H1 (cell line): ENCODE results near the gene LGALS3. TPM values are rescaled to one million over a fixed set of nuclear protein-coding genes. Genes with fewer than 3 reads are reported as not detected.

Experiments used
- CTCF ChIA-PET: fragments of 300-600 bp; sonication (Branson Sonifier 250); formaldehyde crosslinking; loops from one replicate; lab custom pipeline; 2021; ENCODE audit not compliant: partially characterized antibody; lab: Charles Lee
- POLR2A ChIA-PET: fragments of 300-600 bp; sonication (Branson Sonifier 250); formaldehyde crosslinking; loops from one replicate; lab custom pipeline; 2021; ENCODE audit warnings: inconsistent platforms; ENCODE audit not compliant: partially characterized antibody; lab: Charles Lee
- DNase-seq, 2 experiments: peaks; one replicate each; pipeline versions ENCODE4 v3.0.0 to v3.0.0-alpha.2; 2010 to 2022; ENCODE audit warnings: low spot score in 2 of 2, low read depth in 1 of 2, mixed read lengths in 1 of 2
- FAIRE-seq: peaks from 2 replicates; lab custom pipeline; 2011; peaks lifted over from hg19 to GRCh38; lab: Jason Lieb, UNC
- H2AFZ ChIP-seq: 2 replicates; pipeline ENCODE4 v1.8.1; 2012; ENCODE audit warnings: low read length, inconsistent platforms
- H2AK5ac ChIP-seq: 2 replicates; pipeline ENCODE4 v1.6.1; 2013; ENCODE audit warnings: low read depth, low read length
- H2BK120ac ChIP-seq: replicated peaks from 2 replicates; pipeline ENCODE3; 2013; ENCODE audit warnings: low read depth, low read length, inconsistent platforms
- H2BK12ac ChIP-seq: 2 replicates; pipeline ENCODE4 v1.6.1; 2013; ENCODE audit warnings: low read depth, low read length
- H2BK15ac ChIP-seq: 2 replicates; pipeline ENCODE4 v1.6.1; 2013; ENCODE audit warnings: low read length
- H2BK20ac ChIP-seq: 2 replicates; pipeline ENCODE4 v1.6.1; 2013; ENCODE audit warnings: low read length
- H2BK5ac ChIP-seq: 2 replicates; pipeline ENCODE4 v1.6.1; 2013; ENCODE audit warnings: low read depth, low read length
- H3K14ac ChIP-seq: 2 replicates; pipeline ENCODE4 v1.6.1; 2013; ENCODE audit warnings: inconsistent platforms; ENCODE audit not compliant: insufficient read length
- H3K18ac ChIP-seq: 2 replicates; pipeline ENCODE4 v1.6.1; 2013; ENCODE audit warnings: low read length; ENCODE audit errors: extremely low read depth
- H3K23ac ChIP-seq: 2 replicates; pipeline ENCODE4 v1.6.1; 2013; ENCODE audit warnings: inconsistent platforms; ENCODE audit not compliant: insufficient read length
- H3K23me2 ChIP-seq: 2 replicates; pipeline ENCODE4 v1.6.1; 2013; ENCODE audit warnings: low read depth, low read length
- H3K27ac ChIP-seq: 2 replicates; pipeline ENCODE4 v1.6.1; 2011; ENCODE audit warnings: low read depth, low read length, inconsistent platforms
- H3K27me3 ChIP-seq, 4 experiments: replicated peaks in 1 of 4; 1 replicate in 1 of 4; 2 replicates in 3 of 4; pipeline versions ENCODE4 v1.6.1 to v1.8.1; 2011 to 2013; ENCODE audit warnings: low read length in 3 of 4, mild to moderate bottlenecking in 3 of 4, inconsistent platforms in 2 of 4, mixed read lengths in 2 of 4, moderate library complexity in 1 of 4; ENCODE audit not compliant: control insufficient read depth in 3 of 4, insufficient read depth in 3 of 4; ENCODE audit errors: extremely low read depth in 1 of 4
- H3K36me3 ChIP-seq, 4 experiments: 2 replicates each; pipeline versions ENCODE4 v1.6.1 to v1.8.1; 2011 to 2013; ENCODE audit warnings: mild to moderate bottlenecking in 4 of 4, low read length in 3 of 4, moderate library complexity in 2 of 4, control low read depth in 1 of 4, inconsistent platforms in 1 of 4; ENCODE audit not compliant: insufficient read depth in 4 of 4, control insufficient read depth in 2 of 4
- H3K4ac ChIP-seq: replicated peaks from 2 replicates; pipeline ENCODE3; 2013; ENCODE audit warnings: low read length, low read depth, mixed read lengths, inconsistent platforms; ENCODE audit not compliant: insufficient read length
- H3K4me1 ChIP-seq, 4 experiments: replicated peaks in 1 of 4; 1 replicate in 1 of 4; 2 replicates in 3 of 4; pipeline versions ENCODE4 v1.6.1 to v1.8.1; 2011 to 2013; ENCODE audit warnings: low read length in 3 of 4, inconsistent platforms in 2 of 4, mixed read lengths in 1 of 4; ENCODE audit not compliant: insufficient read depth in 4 of 4, control insufficient read depth in 3 of 4
- H3K4me2 ChIP-seq, 2 experiments: 2 replicates each; pipeline versions ENCODE4 v1.6.1 to v1.8.1; 2011 to 2013; ENCODE audit warnings: low read depth in 2 of 2, low read length in 2 of 2, control low read depth in 1 of 2, inconsistent platforms in 1 of 2, mild to moderate bottlenecking in 1 of 2; ENCODE audit not compliant: insufficient read depth in 1 of 2
- H3K4me3 ChIP-seq, 4 experiments: fragments of 200-600, 300-600 bp in 1 of 4; sonication (generic), shearing (Covaris generic), sonication (Bioruptor Twin) in 1 of 4; 2 replicates each; pipeline versions ENCODE4 v1.5.1 to v1.8.1; 2011 to 2016; ENCODE audit warnings: low read length in 4 of 4, low read depth in 3 of 4, control low read depth in 2 of 4, inconsistent platforms in 2 of 4, mild to moderate bottlenecking in 2 of 4, mixed read lengths in 1 of 4, moderate library complexity in 1 of 4; ENCODE audit not compliant: insufficient read depth in 2 of 4; ENCODE audit errors: extremely low read depth in 1 of 4
- H3K56ac ChIP-seq: replicated peaks from 2 replicates; pipeline ENCODE3; 2013; ENCODE audit warnings: low read depth, mild to moderate bottlenecking, mixed read lengths, low read length, inconsistent platforms; ENCODE audit not compliant: insufficient read length
- H3K79me1 ChIP-seq: 2 replicates; pipeline ENCODE4 v1.6.1; 2013; ENCODE audit warnings: low read depth, low read length, control low read depth
- H3K79me2 ChIP-seq, 2 experiments: 2 replicates each; pipeline versions ENCODE4 v1.6.1 to v1.8.1; 2012 to 2013; ENCODE audit warnings: low read length in 2 of 2, mild to moderate bottlenecking in 2 of 2, inconsistent platforms in 1 of 2; ENCODE audit not compliant: insufficient read depth in 2 of 2, control insufficient read depth in 1 of 2
- H3K9ac ChIP-seq, 4 experiments: replicated peaks in 1 of 4; 1 replicate in 1 of 4; 2 replicates in 3 of 4; pipeline versions ENCODE4 v1.6.1 to v1.8.1; 2011 to 2013; ENCODE audit warnings: low read depth in 3 of 4, low read length in 3 of 4, control low read depth in 2 of 4, mild to moderate bottlenecking in 2 of 4, moderate library complexity in 2 of 4, inconsistent platforms in 1 of 4; ENCODE audit errors: extremely low read depth in 1 of 4
- H3K9me3 ChIP-seq, 2 experiments: 2 replicates each; pipeline versions ENCODE4 v1.6.1 to v1.8.1; 2012 to 2013; ENCODE audit warnings: mild to moderate bottlenecking in 2 of 2, moderate library complexity in 2 of 2, control low read depth in 1 of 2, inconsistent platforms in 1 of 2, low read depth in 1 of 2, low read length in 1 of 2, mixed read lengths in 1 of 2; ENCODE audit not compliant: insufficient read depth in 2 of 2
- H4K20me1 ChIP-seq, 2 experiments: replicated peaks in 1 of 2; 2 replicates each; pipeline versions ENCODE3 to v1.8.1; 2011 to 2013; ENCODE audit warnings: inconsistent platforms in 2 of 2, low read length in 2 of 2, mild to moderate bottlenecking in 1 of 2; ENCODE audit not compliant: insufficient read depth in 2 of 2, control insufficient read depth in 1 of 2
- H4K5ac ChIP-seq: 2 replicates; pipeline ENCODE4 v1.6.1; 2013; ENCODE audit warnings: low read length, low read depth, mixed read lengths, inconsistent platforms; ENCODE audit not compliant: insufficient read length
- H4K8ac ChIP-seq: 2 replicates; pipeline ENCODE4 v1.8.0; 2013; ENCODE audit warnings: mild to moderate bottlenecking, moderate library complexity, low read length, inconsistent platforms; ENCODE audit not compliant: insufficient read depth; ENCODE audit errors: extremely low read depth
- H4K91ac ChIP-seq: replicated peaks from 2 replicates; pipeline ENCODE3; 2013; ENCODE audit warnings: low read length, mixed read lengths, inconsistent platforms; ENCODE audit not compliant: insufficient read length
- TAF1 ChIP-seq: IDR thresholded peaks from 2 replicates; pipeline ENCODE4 v1.6.1; 2011; ENCODE audit warnings: mild to moderate bottlenecking, low read depth, low read length
- WGBS, 2 experiments: shearing (Covaris generic) in 1 of 2; methylation state at CpG; one replicate each; pipeline versions ENCODE4 v1.1.6 to v1.1.7; 2013 to 2015; ENCODE audit warnings: low lambda C conversion rate in 2 of 2, mixed read lengths in 2 of 2, inconsistent platforms in 1 of 2, low coverage in 1 of 2, missing lambda C conversion rate in 1 of 2; ENCODE audit not compliant: insufficient replicate concordance in 2 of 2, insufficient coverage in 1 of 2, insufficient read length in 1 of 2; ENCODE audit errors: extremely low coverage in 1 of 2, missing lambda C conversion rate in 1 of 2; 5-methylcytosine and 5-hydroxymethylcytosine counted together
- polyA plus RNA-seq, 7 experiments: library from polyadenylated mRNA; depleted of rRNA in 3 of 7; stranded (reverse) in 5 of 7; unstranded in 2 of 7; fragments of >200 nt in 5 of 7; fragments of 200-250 nt in 2 of 7; gene quantifications; 1 replicate in 5 of 7; 2 replicates in 1 of 7; 4 replicates in 1 of 7; pipeline versions ENCODE4 v1.2.1 to v1.2.3, GENCODE V29; 2011 to 2013; ENCODE audit warnings: missing spikeins in 2 of 7, mixed read lengths in 2 of 7
- total RNA-seq: library from RNA; stranded (reverse); fragmentation: NEBNext Ultra II Directional; extraction: Animal tissue kit (Norgen Biotek cat#: 25700); gene quantifications from 2 replicates; pipeline ENCODE4 v1.2.1, GENCODE V29; 2021
- TF ChIP-seq, protein P1 (sequence below): IDR thresholded peaks from 2 replicates; pipeline ENCODE4 v1.6.1; 2012; ENCODE audit warnings: inconsistent platforms
- TF ChIP-seq, protein P2 (sequence below): IDR thresholded peaks from 2 replicates; pipeline ENCODE4 v1.6.1; 2012; ENCODE audit warnings: inconsistent platforms

Gene LGALS3
- total and polyA plus RNA-seq, 2 of the 8 experiments (the other 6 are each of a cell fraction or from before 2014, with no cell fraction given), result 9.7 to 14.5 TPM

DNA sequence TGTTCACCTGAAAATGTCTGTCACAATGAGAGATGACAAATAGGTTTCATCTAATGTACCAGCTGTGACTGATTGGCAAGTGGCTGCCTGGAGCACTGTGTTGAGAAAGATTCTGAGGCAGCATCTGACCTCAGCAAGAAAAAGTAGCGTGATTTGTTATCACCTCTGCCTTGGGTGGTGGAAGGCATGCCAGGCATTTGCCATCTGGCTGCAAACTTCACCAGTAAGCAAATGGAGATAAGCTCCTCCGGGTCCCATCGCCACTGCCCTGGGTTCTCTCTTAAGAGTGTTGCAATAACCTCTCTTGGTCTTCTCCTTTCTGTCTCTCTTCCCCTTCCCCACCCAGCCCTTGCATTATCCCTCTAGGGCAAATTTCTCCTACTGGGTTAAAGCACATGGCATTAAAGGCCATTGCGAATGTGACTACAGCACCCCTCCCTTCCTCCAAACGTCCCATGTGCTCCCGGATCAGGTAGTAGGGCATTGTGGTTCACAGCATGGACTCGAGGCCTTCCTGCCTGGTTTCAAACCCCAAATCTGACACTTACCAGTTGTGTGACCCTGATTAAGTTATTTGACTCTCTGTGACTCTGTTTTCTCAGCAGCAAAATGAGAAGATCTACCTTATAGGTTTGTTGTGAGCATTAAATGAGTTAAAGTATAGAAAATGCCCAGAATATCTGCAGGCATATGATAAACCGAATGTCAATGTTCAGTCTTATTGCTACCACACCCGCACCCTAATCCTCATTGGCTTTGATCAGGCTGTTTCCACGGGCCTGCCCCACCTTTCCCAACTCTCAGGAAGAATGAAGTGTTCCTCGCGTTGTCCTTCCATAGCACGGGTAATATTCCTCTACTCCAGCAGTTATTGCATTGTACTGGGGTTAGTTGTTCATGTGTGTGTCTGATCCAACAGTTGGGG lies 8.2 kb upstream of the LGALS3 start:
- Histone ChIP-seq H4K5ac (no peak overlapping the region), H4K20me1 (no peaks in the 10 kb centered on the region), H2BK5ac (no peak overlapping the region), H2BK120ac (no peak overlapping the region), H3K56ac (no peak overlapping the region), H3K9me3 (no peaks in the 10 kb centered on the region), H3K79me2 (no peaks in the 10 kb centered on the region), H3K18ac (no peak overlapping the region), H2AK5ac (no peak overlapping the region), H3K4me1 (no peaks in the 10 kb centered on the region), H3K27me3 (no peaks in the 10 kb centered on the region; a peak in 2 of 7 replicates), H3K9ac (no peak overlapping the region), H3K36me3 (no peaks in the 10 kb centered on the region), H4K91ac (no peak overlapping the region), H2BK12ac (no peak overlapping the region), H3K27ac (no peak overlapping the region), H3K4me2 (no peak overlapping the region), H3K4me3 (no peak overlapping the region), H2BK15ac (no peak overlapping the region), H3K14ac (no peak overlapping the region), H3K23ac (no peak overlapping the region)
- DNase-seq, result no peak
- POLR2A ChIA-PET, result no interaction called here
- whole genome bisulfite sequencing, 2 experiments, result 83% methylated on average over 13 of the region's 13 CpGs; no CpG with 5 or more reads in 1 of the 2 experiments
- TF ChIP-seq, protein P1, sequence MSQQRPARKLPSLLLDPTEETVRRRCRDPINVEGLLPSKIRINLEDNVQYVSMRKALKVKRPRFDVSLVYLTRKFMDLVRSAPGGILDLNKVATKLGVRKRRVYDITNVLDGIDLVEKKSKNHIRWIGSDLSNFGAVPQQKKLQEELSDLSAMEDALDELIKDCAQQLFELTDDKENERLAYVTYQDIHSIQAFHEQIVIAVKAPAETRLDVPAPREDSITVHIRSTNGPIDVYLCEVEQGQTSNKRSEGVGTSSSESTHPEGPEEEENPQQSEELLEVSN, result peak; percentile 37; the same call in 1 of the 2 replicates
- TF ChIP-seq TAF1, result no peak
- TF ChIP-seq, protein P2, sequence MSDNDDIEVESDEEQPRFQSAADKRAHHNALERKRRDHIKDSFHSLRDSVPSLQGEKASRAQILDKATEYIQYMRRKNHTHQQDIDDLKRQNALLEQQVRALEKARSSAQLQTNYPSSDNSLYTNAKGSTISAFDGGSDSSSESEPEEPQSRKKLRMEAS, result peak; percentile 68
- TF ChIP-seq, all 59 proteins: peak for 2
- no peak for FAIRE-seq
- Histone ChIP-seq H3K79me1 (no peaks in the 10 kb centered on the region), H4K8ac (no peak overlapping the region), H2AFZ (peak overlapping the region; percentile 13; the same call in 1 of the 2 replicates), H3K23me2 (no peaks in the 10 kb centered on the region; the same call in 1 of the 2 replicates), H3K4ac (no peak overlapping the region), H2BK20ac (no peak overlapping the region)
- CTCF ChIA-PET, result no interaction called here
